ENCODE data around the gene PRAMEF1. TPM values are rescaled to one million over a fixed set of nuclear protein-coding genes. Genes with fewer than 3 reads are reported as not detected.

The PRAMEF1 gene
- total RNA-seq, 1 experiment from 2014 or later = not detected

DNA sequence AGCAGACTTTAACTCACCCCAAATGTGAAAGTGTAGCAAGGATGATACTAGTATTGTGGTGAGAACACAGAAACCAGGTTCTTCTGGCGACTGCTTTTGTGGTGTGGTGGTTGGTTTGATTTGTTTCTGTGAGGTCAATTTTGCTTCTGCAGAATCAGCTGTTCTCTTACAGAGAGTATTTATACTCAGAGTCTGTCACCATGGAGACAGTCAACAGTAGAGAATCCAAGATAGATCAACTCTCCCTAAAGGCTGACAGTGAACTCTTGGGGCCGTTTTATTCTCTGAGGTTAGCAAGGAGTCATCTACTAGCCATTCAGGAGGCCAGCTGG lies 45.2 kb upstream of the PRAMEF1 start, which contains the start of gene CFAP107:
TSS of gene CFAP107 (plus strand) at position 209 of the 332 bp plus-strand sequence. CDS start 231 bp downstream, outside the sequence.
- H3K9me3 ChIP-seq (ENCODE audit: low read length) = 0 out of 2 replicates have a peak, but pooled peaks cover 5% of the 10 kb centered on the region
- H3K9ac ChIP-seq (ENCODE audit: low read length) = no peak within 1 kb of the TSS
- H3K9me2 ChIP-seq (replicated peaks; ENCODE audit: low read length) = no peaks in the 10 kb centered on the region
- H3K4me3 ChIP-seq (ENCODE audit: low read length) = no peak within 1 kb of the TSS
- no peak for DNase-seq
- TF ChIP-seq EZH2 (IDR thresholded peaks at IDR 0.05; ENCODE audit: low read length, unreplicated experiment) = no peak
- TF ChIP-seq, protein P1, sequence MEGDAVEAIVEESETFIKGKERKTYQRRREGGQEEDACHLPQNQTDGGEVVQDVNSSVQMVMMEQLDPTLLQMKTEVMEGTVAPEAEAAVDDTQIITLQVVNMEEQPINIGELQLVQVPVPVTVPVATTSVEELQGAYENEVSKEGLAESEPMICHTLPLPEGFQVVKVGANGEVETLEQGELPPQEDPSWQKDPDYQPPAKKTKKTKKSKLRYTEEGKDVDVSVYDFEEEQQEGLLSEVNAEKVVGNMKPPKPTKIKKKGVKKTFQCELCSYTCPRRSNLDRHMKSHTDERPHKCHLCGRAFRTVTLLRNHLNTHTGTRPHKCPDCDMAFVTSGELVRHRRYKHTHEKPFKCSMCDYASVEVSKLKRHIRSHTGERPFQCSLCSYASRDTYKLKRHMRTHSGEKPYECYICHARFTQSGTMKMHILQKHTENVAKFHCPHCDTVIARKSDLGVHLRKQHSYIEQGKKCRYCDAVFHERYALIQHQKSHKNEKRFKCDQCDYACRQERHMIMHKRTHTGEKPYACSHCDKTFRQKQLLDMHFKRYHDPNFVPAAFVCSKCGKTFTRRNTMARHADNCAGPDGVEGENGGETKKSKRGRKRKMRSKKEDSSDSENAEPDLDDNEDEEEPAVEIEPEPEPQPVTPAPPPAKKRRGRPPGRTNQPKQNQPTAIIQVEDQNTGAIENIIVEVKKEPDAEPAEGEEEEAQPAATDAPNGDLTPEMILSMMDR (conservative IDR thresholded peaks at IDR 0.05; ENCODE audit: low read depth, low read length) = no peak
- no peak for TF ChIP-seq EZH2phosphoT487 (IDR thresholded peaks at IDR 0.05; ENCODE audit: borderline replicate concordance, low read length)
- intact Hi-C loops (cut with micrococcal nuclease) = no loop called here
- H4K20me1 ChIP-seq (ENCODE audit: low read length) = no peaks in the 10 kb centered on the region
- no peaks in the 10 kb centered on the region for H3K36me3 ChIP-seq (ENCODE audit: low read depth, low read length)
- POLR2A ChIA-PET (ENCODE audit: unreplicated experiment) = no interaction called here
- H3K4me1 ChIP-seq (ENCODE audit: insufficient read depth, low read length) = no peaks in the 10 kb centered on the region
- H3K4me2 ChIP-seq (ENCODE audit: low read length) = no peak within 1 kb of the TSS
- peaks cover 31% of the 10 kb centered on the region for H3K27me3 ChIP-seq (ENCODE audit: low read length)
- H3F3A ChIP-seq (ENCODE audit: low read length, unreplicated experiment) = no peaks in the 10 kb centered on the region
- no peak for ATAC-seq
- no peak within 1 kb of the TSS for H3K27ac ChIP-seq (ENCODE audit: low read length)
- H3K79me2 ChIP-seq (ENCODE audit: low read length) = no peaks in the 10 kb centered on the region
- H2AFZ ChIP-seq (ENCODE audit: low read length) = no peak within 1 kb of the TSS
- no TSS peak for BruUV-seq (replicated peaks)
- CTCF ChIA-PET = no interaction called here

DNA sequence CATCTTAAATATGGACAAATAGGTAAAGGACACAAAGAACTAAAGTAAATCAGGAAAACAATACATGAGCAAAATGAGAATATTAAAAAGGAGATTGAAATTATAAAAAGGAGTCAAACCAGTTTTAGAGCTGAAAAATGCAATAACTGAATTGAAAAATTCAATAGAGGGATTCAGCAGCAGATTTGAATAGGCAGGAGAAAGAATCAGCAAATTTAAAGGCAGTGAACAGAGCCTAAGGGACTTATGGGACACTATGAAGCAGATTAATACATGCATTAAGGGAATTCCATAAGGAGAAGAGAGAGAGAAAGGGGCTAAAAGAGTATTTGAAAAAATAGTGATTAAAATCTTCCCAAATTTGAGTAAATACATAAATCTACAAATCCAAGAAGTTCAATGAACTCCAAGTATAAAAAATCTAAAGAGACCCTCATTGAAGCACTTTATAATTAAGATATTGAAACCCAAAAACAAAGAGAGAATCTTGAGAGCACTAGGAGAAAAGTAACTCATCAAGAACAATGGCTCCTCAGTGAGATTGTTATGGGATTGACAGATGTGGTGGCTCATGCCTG lies 42.3 kb upstream of the PRAMEF1 start:
- H3K4me2 ChIP-seq (ENCODE audit: low read length) = no peak overlapping the region
- peaks cover 43% of the 10 kb centered on the region for H3K27me3 ChIP-seq (ENCODE audit: low read length)
- H4K20me1 ChIP-seq (ENCODE audit: low read length) = no peaks in the 10 kb centered on the region
- ChIA-PET POLR2A (ENCODE audit: unreplicated experiment) (no interaction called here), CTCF (no interaction called here)
- TF ChIP-seq, protein P1 (conservative IDR thresholded peaks at IDR 0.05; ENCODE audit: low read depth, low read length) = no peak
- TF ChIP-seq EZH2phosphoT487 (IDR thresholded peaks at IDR 0.05; ENCODE audit: borderline replicate concordance, low read length) (no peak), EZH2 (IDR thresholded peaks at IDR 0.05; ENCODE audit: low read length, unreplicated experiment) (no peak)
- H3K4me1 ChIP-seq (ENCODE audit: insufficient read depth, low read length) = no peaks in the 10 kb centered on the region
- no peak overlapping the region for H3K9ac ChIP-seq (ENCODE audit: low read length)
- intact Hi-C loops (cut with micrococcal nuclease) = no loop called here
- no TSS peak for BruUV-seq (replicated peaks)
- H3K36me3 ChIP-seq (ENCODE audit: low read depth, low read length) = no peaks in the 10 kb centered on the region
- no peak for DNase-seq
- H3K79me2 ChIP-seq (ENCODE audit: low read length) = no peaks in the 10 kb centered on the region
- H3K9me2 ChIP-seq (replicated peaks; ENCODE audit: low read length) = no peaks in the 10 kb centered on the region
- no peak overlapping the region for H3K27ac ChIP-seq (ENCODE audit: low read length)
- no peak for ATAC-seq
- H3K4me3 ChIP-seq (ENCODE audit: low read length) = no peak overlapping the region
- H3F3A ChIP-seq (ENCODE audit: low read length, unreplicated experiment) = no peaks in the 10 kb centered on the region
- no peak overlapping the region for H2AFZ ChIP-seq (ENCODE audit: low read length)
- 0 out of 2 replicates have a peak, but pooled peaks cover 5% of the 10 kb centered on the region for H3K9me3 ChIP-seq (ENCODE audit: low read length)

DNA sequence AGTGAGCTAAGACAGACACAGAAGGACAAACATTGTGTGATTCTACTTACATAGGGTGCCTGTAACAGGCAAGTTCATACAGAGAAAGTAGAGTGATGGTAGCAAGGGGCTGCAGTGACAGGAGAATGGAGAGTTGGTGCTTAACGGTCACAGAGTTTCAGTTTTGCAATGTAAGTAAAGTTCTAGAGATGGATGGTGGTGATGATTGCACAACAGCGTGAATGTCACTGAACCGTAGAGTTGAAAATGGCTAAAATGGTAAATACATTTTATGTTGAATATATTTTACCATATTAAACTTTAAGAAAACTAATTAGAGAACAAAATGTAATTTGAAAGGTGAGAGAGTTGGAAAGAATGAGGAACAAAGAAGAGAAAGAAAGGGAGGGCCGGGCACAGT lies 36.5 kb upstream of the PRAMEF1 start:
- Histone ChIP-seq H4K20me1 (ENCODE audit: low read length) (no peaks in the 10 kb centered on the region), H3K9me3 (ENCODE audit: low read length) (no peaks in the 10 kb centered on the region), H3K36me3 (ENCODE audit: low read depth, low read length) (no peaks in the 10 kb centered on the region), H3K4me2 (ENCODE audit: low read length) (no peak overlapping the region), H2AFZ (ENCODE audit: low read length) (no peak overlapping the region), H3K27ac (ENCODE audit: low read length) (no peak overlapping the region), H3K9me2 (replicated peaks; ENCODE audit: low read length) (no peaks in the 10 kb centered on the region), H3K79me2 (ENCODE audit: low read length) (no peaks in the 10 kb centered on the region), H3K4me1 (ENCODE audit: insufficient read depth, low read length) (no peaks in the 10 kb centered on the region), H3K27me3 (ENCODE audit: low read length) (peaks cover 86% of the 10 kb centered on the region), H3K9ac (ENCODE audit: low read length) (no peak overlapping the region), H3F3A (ENCODE audit: low read length, unreplicated experiment) (no peaks in the 10 kb centered on the region), H3K4me3 (ENCODE audit: low read length) (no peak overlapping the region)
- POLR2A ChIA-PET (ENCODE audit: unreplicated experiment) = no interaction called here
- CTCF ChIA-PET = no interaction called here
- intact Hi-C loops (cut with micrococcal nuclease) = no loop called here
- ATAC-seq = no peak
- DNase-seq = no peak
- no TSS peak for BruUV-seq (replicated peaks)
- TF ChIP-seq EZH2 (IDR thresholded peaks at IDR 0.05; ENCODE audit: low read length, unreplicated experiment) (no peak), EZH2phosphoT487 (IDR thresholded peaks at IDR 0.05; ENCODE audit: borderline replicate concordance, low read length) (no peak)
- TF ChIP-seq, protein P1 (conservative IDR thresholded peaks at IDR 0.05; ENCODE audit: low read depth, low read length) = no peak
